SK-N-MC (cell line): Measurements from ENCODE around the gene UROD.

ENCODE experiments used
- EZH2 ChIP-seq: fragments of 200-600 bp; sonication (generic); IDR thresholded peaks from one replicate; pipeline ENCODE4 v1.6.1; 2017; ENCODE audit warnings: antibody characterized with exemption
- FOXP2 ChIP-seq: optimal IDR thresholded peaks from 2 replicates; pipeline ENCODE3; 2011; ENCODE audit warnings: mild to moderate bottlenecking, moderate library complexity; ENCODE audit not compliant: insufficient read depth; ENCODE audit errors: extremely low read length, control extremely low read depth
- POLR2AphosphoS5 ChIP-seq: IDR thresholded peaks from 2 replicates; pipeline ENCODE4 v1.6.1; 2012; ENCODE audit warnings: mild to moderate bottlenecking, low read depth, low read length, borderline replicate concordance

DNA sequence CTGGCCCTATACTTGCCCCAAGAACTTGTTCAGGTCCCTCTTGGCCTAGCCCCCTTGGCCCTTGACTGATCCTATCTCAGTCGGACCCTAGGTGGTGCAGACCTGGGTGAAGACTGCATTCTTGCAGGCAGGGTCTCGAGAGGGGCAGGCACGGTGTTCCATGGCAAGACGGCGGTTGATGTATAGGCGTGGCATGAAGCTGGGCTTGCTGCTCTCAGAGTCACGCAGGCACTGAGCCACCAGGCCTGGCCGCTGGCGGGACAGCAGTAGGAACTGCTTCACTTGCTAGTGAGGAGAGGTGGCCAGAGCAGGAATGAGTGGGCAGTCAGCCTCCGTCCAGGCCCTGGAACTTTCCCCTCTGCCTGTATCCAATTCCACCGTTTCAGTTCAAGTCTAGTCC lies 4.7 kb upstream of the UROD start:
- TF ChIP-seq POLR2AphosphoS5 = no peak
- no peak for TF ChIP-seq FOXP2
- TF ChIP-seq EZH2 = no peak
